Lower leg skin (tissue), 4 donors: ENCODE data around the gene GFOD2. TPM values are rescaled to one million over a fixed set of nuclear protein-coding genes. Genes with fewer than 3 reads are reported as not detected.

Source experiments
- DNase-seq, 2 donors: peaks; one replicate each; pipeline ENCODE4 v3.0.0-alpha.2; 2019; ENCODE audit warnings: low spot score in 2 of 2
- H3K4me3 ChIP-seq: fragments of 200-600 bp; sonication (generic); 2 replicates; pipeline ENCODE4 v1.5.1; 2017; ENCODE audit warnings: mild to moderate bottlenecking, low read depth; ENCODE audit not compliant: poor library complexity, severe bottlenecking
- CTCF ChIP-seq, 3 donors: fragments of 450-650 bp; IDR thresholded peaks; one replicate each; pipeline ENCODE4 v1.5.1; 2016; ENCODE audit warnings: antibody characterized with exemption in 3 of 3, mild to moderate bottlenecking in 3 of 3, moderate library complexity in 2 of 3
- POLR2A ChIP-seq, 2 donors: fragments of 450-650 bp; IDR thresholded peaks; one replicate each; pipeline ENCODE4 v1.6.1; 2016 to 2017; ENCODE audit warnings: antibody characterized with exemption in 2 of 2, mild to moderate bottlenecking in 1 of 2, moderate library complexity in 1 of 2
- WGBS, 2 donors: methylation state at CpG; one replicate each; pipeline ENCODE4 v1.1.5; 2018; 5-methylcytosine and 5-hydroxymethylcytosine counted together
- intact Hi-C: fragments of 100-400 bp; cut with DNase I; formaldehyde crosslinking; loops from one replicate; pipeline ENCODE4 v1.15.0; 2023; ENCODE audit warnings: low total_unique reads
- total RNA-seq, 4 donors: library from RNA; depleted of rRNA; stranded (reverse); fragments of >200 nt; gene quantifications; one replicate each; pipeline ENCODE4 v1.1.0, GENCODE V29; 2016

GFOD2 gene
- total RNA-seq, 4 donors from 2014 or later, result 31.7 to 41.4 (median 33.5) TPM

GRCh38 chr16:67740391-67740790 lies 21.3 kb upstream of the GFOD2 start:
- TF ChIP-seq POLR2A (IDR thresholded peaks at IDR 0.05) (no peak), CTCF (IDR thresholded peaks at IDR 0.05) (no peak)
- DNase-seq, result no peak
- no peak overlapping the region for H3K4me3 ChIP-seq
- WGBS, 2 donors, result 93 to 97% methylated on average over 3 of the region's 3 CpGs
- intact Hi-C loops, result no loop called here

- no peak for DNase-seq
- H3K4me3 ChIP-seq, result no peak overlapping the region
- 87% methylated on average over 4 of the region's 4 CpGs for WGBS, 2 donors
- intact Hi-C loops, result no loop called here
- TF ChIP-seq POLR2A (IDR thresholded peaks at IDR 0.05), result no peak
- TF ChIP-seq CTCF (IDR thresholded peaks at IDR 0.05), result no peak
Observed at GRCh38 chr16:67736858-67737257, 17.7 kb upstream of the GFOD2 start.

DNA sequence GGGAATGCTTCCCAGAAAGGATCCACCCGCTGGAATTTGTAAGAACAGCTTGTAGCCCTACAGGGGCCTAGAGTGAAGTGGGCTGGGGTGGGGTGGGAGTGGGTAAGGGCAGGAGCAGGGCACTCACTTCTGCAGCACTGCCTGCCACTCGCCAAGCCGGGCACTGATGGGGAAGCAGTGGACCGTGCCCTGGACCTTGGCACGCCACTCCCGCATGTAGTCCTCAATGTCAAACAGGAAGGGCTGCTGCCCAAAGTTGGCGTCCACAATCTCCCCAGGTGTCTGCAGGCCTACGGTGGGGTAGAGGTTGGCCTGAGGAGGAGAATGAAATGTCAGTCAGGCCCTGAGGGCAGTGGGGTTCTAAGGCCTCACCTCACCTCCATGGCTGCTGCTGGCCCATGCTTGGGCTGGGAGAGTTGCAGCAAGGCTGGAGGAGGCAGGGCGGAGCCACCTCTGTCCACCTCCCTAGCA lies 15.7 kb upstream of the GFOD2 start:
- no peak overlapping the region for H3K4me3 ChIP-seq
- no peak for TF ChIP-seq POLR2A (IDR thresholded peaks at IDR 0.05)
- no peak for TF ChIP-seq CTCF (IDR thresholded peaks at IDR 0.05)
- intact Hi-C loops, result no loop called here
- DNase-seq, result no peak
- WGBS, 2 donors, result 83 to 97% methylated on average over 9 of the region's 9 CpGs

DNA sequence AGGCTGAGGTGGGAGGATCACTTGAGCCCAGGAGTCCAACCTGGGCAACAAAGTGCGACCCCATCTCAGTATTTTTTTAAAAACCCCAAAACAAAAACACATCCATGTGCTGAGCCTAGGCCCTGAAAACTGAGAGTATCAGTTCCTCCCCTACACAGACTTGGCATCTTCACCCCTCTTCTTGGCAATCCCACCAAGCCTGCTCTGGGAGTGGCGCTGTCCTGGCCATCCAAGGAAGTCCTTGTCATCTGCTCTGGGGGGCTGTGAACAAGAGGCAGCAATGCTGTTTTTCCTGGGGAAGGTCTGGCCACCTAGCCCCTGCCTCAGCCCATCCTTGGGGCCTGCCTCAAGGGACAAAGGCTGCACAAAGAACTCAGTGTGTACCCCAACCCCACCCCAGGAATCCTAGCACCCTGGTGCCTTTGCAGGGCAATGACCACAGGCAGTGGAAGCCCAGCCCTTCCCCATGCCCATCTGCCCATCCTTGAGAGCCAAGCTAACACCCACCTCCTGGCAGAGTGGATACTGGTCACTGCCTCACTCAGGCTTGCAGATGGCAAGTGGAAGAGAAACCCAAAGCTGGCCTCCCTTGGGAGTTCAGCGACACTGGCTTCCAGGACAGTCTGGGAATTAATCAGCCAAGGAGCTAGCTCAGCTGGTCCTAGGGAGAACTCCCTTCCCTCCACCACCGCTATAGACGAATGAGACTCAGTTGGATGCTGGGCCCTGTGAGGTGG lies 14.8 kb upstream of the GFOD2 start:
- DNase-seq, result no peak
- 76 to 91% methylated on average over 4 to 5 of the region's 5 CpGs for WGBS, 2 donors
- no peak for TF ChIP-seq CTCF (IDR thresholded peaks at IDR 0.05)
- no peak for TF ChIP-seq POLR2A (IDR thresholded peaks at IDR 0.05)
- intact Hi-C loops, result no loop called here
- H3K4me3 ChIP-seq, result no peak overlapping the region

DNA sequence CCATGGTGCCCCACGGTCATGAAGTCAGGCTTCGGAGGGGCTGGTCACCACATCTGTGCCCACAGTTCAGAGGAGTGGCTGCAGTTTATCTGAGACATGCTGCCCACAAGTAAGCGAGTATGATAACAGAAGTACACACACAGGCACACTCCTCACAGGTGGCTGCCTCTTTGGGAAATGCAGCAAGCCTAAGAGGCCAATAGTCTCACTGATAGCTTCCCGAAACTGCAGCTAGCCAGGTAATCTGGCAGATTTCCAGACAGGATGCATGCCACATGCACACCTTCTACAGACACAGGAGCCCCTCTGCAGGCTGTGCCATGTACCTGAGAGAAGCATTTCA lies 12.6 kb upstream of the GFOD2 start:
- intact Hi-C loops, result no loop called here
- H3K4me3 ChIP-seq, result no peak overlapping the region
- no peak for TF ChIP-seq POLR2A (IDR thresholded peaks at IDR 0.05)
- TF ChIP-seq CTCF (IDR thresholded peaks at IDR 0.05), result no peak
- 88 to 96% methylated on average over 3 to 4 of the region's 4 CpGs for WGBS, 2 donors
- no peak for DNase-seq
